ENCODE results near the gene PRELP.

DNA sequence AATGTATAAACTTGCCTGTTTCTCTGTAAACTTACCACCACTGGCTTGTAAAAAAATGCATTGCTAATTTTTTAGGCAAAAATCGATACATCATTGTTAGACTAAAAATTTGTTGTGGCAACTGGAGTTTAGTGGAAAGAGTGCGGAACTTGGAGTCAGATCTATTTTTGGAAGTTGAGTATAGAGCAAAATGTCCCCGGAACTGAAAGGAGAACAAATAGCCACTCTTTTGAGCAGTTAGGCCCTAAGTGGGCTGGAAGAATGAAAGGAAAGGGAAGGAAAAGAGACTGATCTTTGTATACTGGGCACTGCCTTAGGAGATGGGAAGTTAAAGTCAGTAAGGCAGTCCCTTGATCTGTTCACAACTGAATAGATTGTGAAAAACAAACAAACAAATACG lies 48.5 kb downstream of the PRELP start:
- no peak for TF ChIP-seq CTCF (conservative IDR thresholded peaks at IDR 0.05; ENCODE audit: low read depth, low read length)
- TF ChIP-seq EZH2 (IDR thresholded peaks at IDR 0.05; ENCODE audit: low read length, unreplicated experiment), result no peak
